Activated CD8-positive, alpha-beta T cell treated with anti-CD3 and anti-CD28 coated beads for 36 hours (primary cell): ENCODE measurements around the gene ATP2B2. TPM values are rescaled to one million over a fixed set of nuclear protein-coding genes. Genes with fewer than 3 reads are reported as not detected.

Experiments
- ATAC-seq: fragments of 200-7000 bp; cut with Tn5 transposase; one replicate; pipeline ENCODE4 v1.10.0; 2021; ENCODE audit warnings: mild to moderate bottlenecking, moderate library complexity
- CTCF ChIA-PET: fragments of 350-600 bp; sonication (Branson Sonifier 250); formaldehyde crosslinking; loops from one replicate; lab custom pipeline; 2021; ENCODE audit warnings: antibody characterized with exemption; lab: Charles Lee
- POLR2A ChIA-PET: fragments of 350-600 bp; sonication (Branson Sonifier 250); formaldehyde crosslinking; loops from one replicate; lab custom pipeline; 2021; ENCODE audit warnings: antibody characterized with exemption; lab: Charles Lee
- DNase-seq: peaks from one replicate; pipeline ENCODE4 v3.0.0-alpha.2; 2020
- H3K27ac Mint-ChIP-seq: one replicate; pipeline ENCODE4 v1.8.0; 2021; ENCODE audit warnings: mild to moderate bottlenecking, mixed read lengths
- H3K27me3 Mint-ChIP-seq: one replicate; pipeline ENCODE4 v1.8.0; 2021; ENCODE audit warnings: mixed read lengths
- H3K36me3 Mint-ChIP-seq: one replicate; pipeline ENCODE4 v1.8.0; 2021; ENCODE audit warnings: low read depth, mixed read lengths
- H3K4me1 Mint-ChIP-seq: one replicate; pipeline ENCODE4 v1.8.0; 2021; ENCODE audit warnings: low read depth, mixed read lengths
- H3K4me3 Mint-ChIP-seq: one replicate; pipeline ENCODE4 v1.8.0; 2021; ENCODE audit warnings: mild to moderate bottlenecking, moderate library complexity, mixed read lengths
- H3K9me3 Mint-ChIP-seq: one replicate; pipeline ENCODE4 v1.8.0; 2021; ENCODE audit warnings: mixed read lengths
- intact Hi-C: fragments of 100-400 bp; cut with micrococcal nuclease; formaldehyde crosslinking; loops from one replicate; pipeline ENCODE4 v1.10.0; 2022
- microRNA-seq: library from miRNA; unstranded; fragments of <30 nt; microRNA quantifications from one replicate; pipeline ENCODE4 v1.2.0, GENCODE V29; 2022; ENCODE audit warnings: borderline microRNAs expressed, borderline replicate concordance
- total RNA-seq, 2 experiments: library from RNA; stranded (reverse); gene quantifications; one replicate each; pipeline ENCODE4 v1.2.3, GENCODE V29; 2021
- TF ChIP-seq, protein P1 (sequence below): fragments of 200-600 bp; IDR thresholded peaks from one replicate; pipeline ENCODE4 v1.8.0; 2022; ENCODE audit warnings: antibody characterized with exemption, mild to moderate bottlenecking

ATP2B2 gene
- total RNA-seq, 2 experiments from 2014 or later, result not detected

DNA sequence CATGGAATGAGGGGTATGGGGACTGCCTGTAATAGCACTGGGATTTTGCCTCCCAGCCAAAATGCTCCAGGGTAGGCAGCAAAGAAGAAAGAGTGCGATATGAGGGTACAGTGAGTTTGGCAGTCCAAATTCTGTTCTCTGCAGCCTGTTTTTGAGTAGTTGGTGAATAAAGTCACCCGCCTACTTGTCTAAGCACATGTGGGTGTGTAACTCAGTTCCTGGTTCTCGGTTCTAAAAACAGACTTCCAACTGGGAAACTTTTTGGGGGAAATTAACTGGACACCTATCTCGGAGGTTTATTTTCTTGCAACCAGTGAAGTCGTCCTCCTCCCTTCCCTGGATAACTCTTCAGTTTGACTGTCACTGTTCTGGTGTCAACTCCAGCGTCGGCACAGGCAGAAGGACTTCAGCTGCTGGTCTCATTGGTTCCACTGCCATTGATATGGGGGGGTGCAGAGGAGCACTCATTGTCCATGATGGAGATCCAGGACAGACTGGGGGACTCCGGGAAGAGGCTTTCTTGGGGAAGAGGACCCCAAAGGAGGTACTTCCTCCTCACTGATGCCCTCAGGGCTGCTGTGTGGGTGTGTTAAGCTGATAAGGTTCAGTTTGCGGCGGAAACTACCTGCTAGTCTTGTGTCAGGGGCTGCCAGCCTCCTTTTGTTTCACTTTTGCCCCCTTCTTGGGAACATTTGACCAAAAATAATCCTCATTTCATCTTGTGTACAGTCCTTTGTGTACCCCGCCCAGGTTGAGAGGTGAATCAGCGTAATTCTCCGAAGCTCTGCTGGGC, 225.8 kb downstream of the ATP2B2 start:
- Mint-ChIP-seq H3K36me3 (peaks cover 36% of the 10 kb centered on the region), H3K27ac (no peak overlapping the region), H3K27me3 (no peaks in the 10 kb centered on the region), H3K9me3 (no peaks in the 10 kb centered on the region), H3K4me1 (peaks cover 47% of the 10 kb centered on the region), H3K4me3 (no peak overlapping the region)
- ATAC-seq, result no peak
- TF ChIP-seq, protein P1, sequence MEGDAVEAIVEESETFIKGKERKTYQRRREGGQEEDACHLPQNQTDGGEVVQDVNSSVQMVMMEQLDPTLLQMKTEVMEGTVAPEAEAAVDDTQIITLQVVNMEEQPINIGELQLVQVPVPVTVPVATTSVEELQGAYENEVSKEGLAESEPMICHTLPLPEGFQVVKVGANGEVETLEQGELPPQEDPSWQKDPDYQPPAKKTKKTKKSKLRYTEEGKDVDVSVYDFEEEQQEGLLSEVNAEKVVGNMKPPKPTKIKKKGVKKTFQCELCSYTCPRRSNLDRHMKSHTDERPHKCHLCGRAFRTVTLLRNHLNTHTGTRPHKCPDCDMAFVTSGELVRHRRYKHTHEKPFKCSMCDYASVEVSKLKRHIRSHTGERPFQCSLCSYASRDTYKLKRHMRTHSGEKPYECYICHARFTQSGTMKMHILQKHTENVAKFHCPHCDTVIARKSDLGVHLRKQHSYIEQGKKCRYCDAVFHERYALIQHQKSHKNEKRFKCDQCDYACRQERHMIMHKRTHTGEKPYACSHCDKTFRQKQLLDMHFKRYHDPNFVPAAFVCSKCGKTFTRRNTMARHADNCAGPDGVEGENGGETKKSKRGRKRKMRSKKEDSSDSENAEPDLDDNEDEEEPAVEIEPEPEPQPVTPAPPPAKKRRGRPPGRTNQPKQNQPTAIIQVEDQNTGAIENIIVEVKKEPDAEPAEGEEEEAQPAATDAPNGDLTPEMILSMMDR, result no peak
- no peak for DNase-seq
- intact Hi-C loops, result no loop called here
- POLR2A ChIA-PET, result interaction anchor here (0.9 to 1.2 kb wide), 3 partner anchors 16 to 41 kb away, joined by 3 read pairs; partner anchors contain the start of gene SEC13
- CTCF ChIA-PET, result interaction anchor here (1.0 kb wide), 1 partner anchor 15 kb away, joined by 3 read pairs; no protein-coding TSS in a partner anchor

DNA sequence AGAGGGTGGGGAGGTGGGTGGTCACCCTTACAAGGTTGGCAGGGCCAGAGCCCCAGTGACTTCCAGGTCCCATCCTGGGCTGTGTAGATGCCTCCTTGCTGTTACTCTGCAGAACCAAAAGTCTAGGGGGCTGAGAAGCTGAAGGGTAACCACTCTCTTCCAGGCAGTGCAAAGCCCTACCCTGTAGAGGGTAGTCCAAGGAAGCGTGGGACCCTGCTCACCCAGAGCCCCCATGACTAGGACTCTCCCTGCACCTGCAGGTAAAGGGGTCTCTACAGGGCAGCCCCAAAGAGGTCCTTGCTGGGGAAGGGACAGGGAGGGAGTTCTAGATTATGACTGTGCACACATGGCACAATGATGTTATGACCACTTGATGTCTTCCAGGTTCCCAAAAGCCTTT, 226.9 kb downstream of the ATP2B2 start:
- Mint-ChIP-seq H3K36me3 (peaks cover 35% of the 10 kb centered on the region), H3K4me1 (peaks cover 45% of the 10 kb centered on the region), H3K27me3 (no peaks in the 10 kb centered on the region), H3K27ac (no peak overlapping the region), H3K9me3 (no peaks in the 10 kb centered on the region), H3K4me3 (no peak overlapping the region)
- intact Hi-C loops, result no loop called here
- no peak for ATAC-seq
- TF ChIP-seq, protein P1, result no peak
- no peak for DNase-seq
- ChIA-PET CTCF (no interaction called here), POLR2A (no interaction called here)

- TF ChIP-seq, protein P1, result no peak
- CTCF ChIA-PET, result interaction anchor here (1.5 to 1.6 kb wide), 2 partner anchors 9 to 14 kb away, joined by 4 to 6 read pairs; no protein-coding TSS in a partner anchor
- H3K27me3 Mint-ChIP-seq, result no peaks in the 10 kb centered on the region
- POLR2A ChIA-PET, result interaction anchor here (0.6 kb wide), 1 partner anchor 845 kb away, joined by 3 read pairs; no protein-coding TSS in a partner anchor
- intact Hi-C loops, result no loop called here
- DNase-seq (no peak), ATAC-seq (no peak)
- peaks cover 45% of the 10 kb centered on the region for H3K4me1 Mint-ChIP-seq
- peak overlapping the region; percentile 16 for H3K27ac Mint-ChIP-seq
- H3K4me3 Mint-ChIP-seq, result no peak overlapping the region
- peaks cover 40% of the 10 kb centered on the region for H3K36me3 Mint-ChIP-seq
- H3K9me3 Mint-ChIP-seq, result no peaks in the 10 kb centered on the region
Observed at GRCh38 chr3:10277115-10277625, 228.2 kb downstream of the ATP2B2 start.

- TF ChIP-seq, protein P1, result no peak
- no peak overlapping the region for H3K4me3 Mint-ChIP-seq
Observed at GRCh38 chr3:10274601-10275000, 230.8 kb downstream of the ATP2B2 start.

More at GRCh38 chr3:10274601-10275000, 230.8 kb downstream of the ATP2B2 start:
- H3K4me1 Mint-ChIP-seq, result peaks cover 42% of the 10 kb centered on the region
- POLR2A ChIA-PET, result interaction anchor here (1.3 kb wide), 2 partner anchors 9 to 30 kb away, joined by 3 to 5 read pairs; no protein-coding TSS in a partner anchor
- ATAC-seq, result no peak
- peak overlapping the region; percentile 22 for H3K27ac Mint-ChIP-seq
- no peaks in the 10 kb centered on the region for H3K27me3 Mint-ChIP-seq
- CTCF ChIA-PET, result interaction anchor here (0.8 to 1.0 kb wide), 2 partner anchors 11 to 12 kb away, joined by 3 to 4 read pairs; no protein-coding TSS in a partner anchor
- peaks cover 47% of the 10 kb centered on the region for H3K36me3 Mint-ChIP-seq
- intact Hi-C loops, result no loop called here
- no peaks in the 10 kb centered on the region for H3K9me3 Mint-ChIP-seq
- no peak for DNase-seq

Small RNA genes lying within 50 kb of the gene (microRNA-seq; reads per million reads assigned to microRNA genes)
- gene MIR378B (not detected), gene MIR885 (not detected)

Other genes starting within 250 kb of the ATP2B2 start
- gene GHRL, start 212.6 kb downstream of the ATP2B2 start, total RNA-seq, result under 1 TPM in 1 of 2 experiments, not detected in 1; 0.22 TPM
- 10 to 100 TPM; 89.7 to 89.8 TPM for gene SEC13, start 184.5 kb downstream of the ATP2B2 start, total RNA-seq